ENCODE results near the gene IFI44L.

GRCh38 chr1:78651241-78651640 is 31.0 kb downstream of the IFI44L start:
- TF ChIP-seq POLR2AphosphoS5 (IDR thresholded peaks at IDR 0.05; ENCODE audit: low read depth, low read length), result no peak
- TF ChIP-seq TAF1 (IDR thresholded peaks at IDR 0.05; ENCODE audit: borderline replicate concordance, insufficient read depth, low read length), result no peak
